ENCODE measurements around the gene APBB1.

DNA sequence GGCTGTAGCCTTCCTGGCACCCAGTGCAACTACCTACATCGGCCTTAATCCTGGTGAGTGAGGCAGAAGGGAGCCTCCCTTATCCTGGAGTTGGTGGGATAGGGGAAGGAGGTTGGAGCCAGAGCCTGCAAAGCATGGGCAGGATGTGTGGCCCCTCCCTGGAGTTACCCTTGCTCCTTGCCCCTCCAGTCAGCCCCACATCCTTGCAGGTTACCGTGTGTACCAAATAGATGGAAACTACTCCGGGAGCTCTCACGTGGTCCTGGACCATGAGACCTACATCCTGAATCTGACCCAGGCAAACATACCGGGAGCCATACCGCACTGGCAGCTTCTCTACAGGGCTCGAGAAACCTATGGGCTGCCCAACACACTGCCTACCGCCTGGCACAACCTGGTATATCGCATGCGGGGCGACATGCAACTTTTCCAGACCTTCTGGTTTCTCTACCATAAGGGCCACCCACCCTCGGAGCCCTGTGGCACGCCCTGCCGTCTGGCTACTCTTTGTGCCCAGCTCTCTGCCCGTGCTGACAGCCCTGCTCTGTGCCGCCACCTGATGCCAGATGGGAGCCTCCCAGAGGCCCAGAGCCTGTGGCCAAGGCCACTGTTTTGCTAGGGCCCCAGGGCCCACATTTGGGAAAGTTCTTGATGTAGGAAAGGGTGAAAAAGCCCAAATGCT, 24.8 kb downstream of the APBB1 start:
- TF ChIP-seq, protein P1, sequence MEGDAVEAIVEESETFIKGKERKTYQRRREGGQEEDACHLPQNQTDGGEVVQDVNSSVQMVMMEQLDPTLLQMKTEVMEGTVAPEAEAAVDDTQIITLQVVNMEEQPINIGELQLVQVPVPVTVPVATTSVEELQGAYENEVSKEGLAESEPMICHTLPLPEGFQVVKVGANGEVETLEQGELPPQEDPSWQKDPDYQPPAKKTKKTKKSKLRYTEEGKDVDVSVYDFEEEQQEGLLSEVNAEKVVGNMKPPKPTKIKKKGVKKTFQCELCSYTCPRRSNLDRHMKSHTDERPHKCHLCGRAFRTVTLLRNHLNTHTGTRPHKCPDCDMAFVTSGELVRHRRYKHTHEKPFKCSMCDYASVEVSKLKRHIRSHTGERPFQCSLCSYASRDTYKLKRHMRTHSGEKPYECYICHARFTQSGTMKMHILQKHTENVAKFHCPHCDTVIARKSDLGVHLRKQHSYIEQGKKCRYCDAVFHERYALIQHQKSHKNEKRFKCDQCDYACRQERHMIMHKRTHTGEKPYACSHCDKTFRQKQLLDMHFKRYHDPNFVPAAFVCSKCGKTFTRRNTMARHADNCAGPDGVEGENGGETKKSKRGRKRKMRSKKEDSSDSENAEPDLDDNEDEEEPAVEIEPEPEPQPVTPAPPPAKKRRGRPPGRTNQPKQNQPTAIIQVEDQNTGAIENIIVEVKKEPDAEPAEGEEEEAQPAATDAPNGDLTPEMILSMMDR (IDR thresholded peaks at IDR 0.05), result no peak
- TF ChIP-seq CEBPB (IDR thresholded peaks at IDR 0.05) (no peak), KDM1A (IDR thresholded peaks at IDR 0.05; ENCODE audit: low read depth) (no peak), HDAC2 (IDR thresholded peaks at IDR 0.05) (no peak), HOXA7 (CRISPR knock-in tag; IDR thresholded peaks at IDR 0.05) (no peak), JUN (IDR thresholded peaks at IDR 0.05) (no peak), MAFK (IDR thresholded peaks at IDR 0.05; ENCODE audit: partially characterized antibody) (no peak), POLR2AphosphoS2 (conservative IDR thresholded peaks at IDR 0.05; ENCODE audit: low read length) (no peak), CBX2 (IDR thresholded peaks at IDR 0.05; ENCODE audit: borderline replicate concordance, low read depth) (no peak)
- TF ChIP-seq, protein P2, sequence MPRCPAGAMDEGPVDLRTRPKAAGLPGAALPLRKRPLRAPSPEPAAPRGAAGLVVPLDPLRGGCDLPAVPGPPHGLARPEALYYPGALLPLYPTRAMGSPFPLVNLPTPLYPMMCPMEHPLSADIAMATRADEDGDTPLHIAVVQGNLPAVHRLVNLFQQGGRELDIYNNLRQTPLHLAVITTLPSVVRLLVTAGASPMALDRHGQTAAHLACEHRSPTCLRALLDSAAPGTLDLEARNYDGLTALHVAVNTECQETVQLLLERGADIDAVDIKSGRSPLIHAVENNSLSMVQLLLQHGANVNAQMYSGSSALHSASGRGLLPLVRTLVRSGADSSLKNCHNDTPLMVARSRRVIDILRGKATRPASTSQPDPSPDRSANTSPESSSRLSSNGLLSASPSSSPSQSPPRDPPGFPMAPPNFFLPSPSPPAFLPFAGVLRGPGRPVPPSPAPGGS (IDR thresholded peaks at IDR 0.05), result no peak

Data from A549 (cell line).